ENCODE results near the gene ZNF423. TPM values are rescaled to one million over a fixed set of nuclear protein-coding genes. Genes with fewer than 3 reads are reported as not detected.

Gene ZNF423
- total RNA-seq, 4 donors from 2014 or later = 0.72 to 5.9 (median 1.1) TPM

DNA sequence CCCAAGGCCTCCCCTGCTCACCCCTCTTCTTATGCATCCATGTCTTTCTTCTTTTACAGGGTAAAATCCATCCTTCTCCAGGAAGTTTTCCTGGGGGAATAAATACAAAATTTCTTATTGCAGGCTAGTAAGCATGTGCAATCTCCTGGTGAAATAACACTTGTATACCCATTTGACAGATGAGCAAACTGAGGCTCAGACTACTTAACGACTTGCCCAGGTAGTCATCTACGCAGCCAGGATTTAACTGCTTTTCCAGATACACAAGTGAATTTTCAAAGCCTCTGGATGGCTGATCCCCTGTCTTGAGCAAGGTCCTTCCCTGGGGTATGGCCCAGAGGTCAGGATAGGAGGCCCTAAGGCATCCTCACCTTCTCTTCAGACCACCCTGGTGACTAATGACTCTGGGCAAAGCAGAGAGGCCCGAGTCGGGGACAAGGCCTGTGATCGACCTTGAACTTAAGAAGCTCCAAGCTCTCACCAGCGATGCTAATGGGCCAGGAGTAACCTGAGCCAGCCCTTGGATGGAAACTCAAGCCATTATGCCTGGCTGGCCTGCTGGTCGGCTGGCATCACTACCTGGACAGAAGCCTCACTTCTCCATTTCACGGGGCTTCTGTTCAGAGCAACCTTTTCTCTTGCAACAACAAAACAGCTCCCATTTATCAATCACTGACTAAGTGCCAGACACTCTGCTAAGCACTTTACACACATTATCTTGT is 33.1 kb downstream of the ZNF423 start:
- Histone ChIP-seq H3K27me3 (no peaks in the 10 kb centered on the region), H3K9me3 (no peaks in the 10 kb centered on the region), H3K4me1 (peaks cover 6 to 41% (median 11%) of the 10 kb centered on the region in 3 donors), H3K36me3 (no peaks in the 10 kb centered on the region), H3K27ac (no peak overlapping the region), H3K4me3 (no peak overlapping the region)
- DNase-seq = no peak
- 66% methylated on average over 5 to 7 of the region's 8 CpGs for WGBS, 2 donors
- TF ChIP-seq, protein P1, sequence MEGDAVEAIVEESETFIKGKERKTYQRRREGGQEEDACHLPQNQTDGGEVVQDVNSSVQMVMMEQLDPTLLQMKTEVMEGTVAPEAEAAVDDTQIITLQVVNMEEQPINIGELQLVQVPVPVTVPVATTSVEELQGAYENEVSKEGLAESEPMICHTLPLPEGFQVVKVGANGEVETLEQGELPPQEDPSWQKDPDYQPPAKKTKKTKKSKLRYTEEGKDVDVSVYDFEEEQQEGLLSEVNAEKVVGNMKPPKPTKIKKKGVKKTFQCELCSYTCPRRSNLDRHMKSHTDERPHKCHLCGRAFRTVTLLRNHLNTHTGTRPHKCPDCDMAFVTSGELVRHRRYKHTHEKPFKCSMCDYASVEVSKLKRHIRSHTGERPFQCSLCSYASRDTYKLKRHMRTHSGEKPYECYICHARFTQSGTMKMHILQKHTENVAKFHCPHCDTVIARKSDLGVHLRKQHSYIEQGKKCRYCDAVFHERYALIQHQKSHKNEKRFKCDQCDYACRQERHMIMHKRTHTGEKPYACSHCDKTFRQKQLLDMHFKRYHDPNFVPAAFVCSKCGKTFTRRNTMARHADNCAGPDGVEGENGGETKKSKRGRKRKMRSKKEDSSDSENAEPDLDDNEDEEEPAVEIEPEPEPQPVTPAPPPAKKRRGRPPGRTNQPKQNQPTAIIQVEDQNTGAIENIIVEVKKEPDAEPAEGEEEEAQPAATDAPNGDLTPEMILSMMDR (IDR thresholded peaks at IDR 0.05) = no peak
- no peak for TF ChIP-seq POLR2A (IDR thresholded peaks at IDR 0.05)
- intact Hi-C loops (cut with DNase I) = no loop called here

DNA sequence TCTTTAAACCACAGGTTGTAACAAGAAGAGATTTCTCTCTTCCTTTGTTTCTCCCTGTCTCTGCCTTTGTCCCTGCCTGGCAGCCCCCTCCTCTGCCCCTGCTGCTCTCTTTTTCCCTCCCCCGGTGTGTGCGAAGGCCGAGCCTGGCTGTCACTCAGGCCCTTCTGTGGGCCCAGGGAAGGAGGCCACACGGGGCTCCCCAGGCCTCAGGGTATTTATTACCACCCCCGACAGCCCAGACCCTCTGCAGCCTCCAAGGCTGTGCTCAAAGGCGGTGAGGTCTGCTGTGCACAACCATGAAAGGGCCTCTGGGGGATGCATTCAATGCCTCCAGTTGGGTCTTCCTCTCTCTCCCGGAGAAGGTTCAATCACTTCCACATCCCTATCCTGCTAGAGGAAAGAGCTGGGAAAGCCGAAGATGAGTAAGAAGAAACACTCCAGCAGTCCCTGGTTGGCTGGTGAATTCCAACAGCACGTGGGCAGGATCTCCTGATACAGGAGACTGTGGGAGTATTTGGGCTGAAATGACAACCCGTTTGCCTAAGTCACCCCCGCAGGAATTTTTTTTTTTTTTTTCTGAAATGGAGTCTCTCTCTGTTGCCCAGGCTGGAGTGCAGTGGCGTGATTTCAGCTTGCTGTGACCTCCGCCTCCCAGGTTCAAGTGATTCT is 34.2 kb downstream of the ZNF423 start:
- 82 to 88% methylated on average over 9 to 12 of the region's 13 CpGs for WGBS, 2 donors
- intact Hi-C loops (cut with DNase I) = no loop called here
- TF ChIP-seq, protein P1 (IDR thresholded peaks at IDR 0.05) = no peak
- TF ChIP-seq POLR2A (IDR thresholded peaks at IDR 0.05) = no peak
- no peaks in the 10 kb centered on the region for H3K9me3 ChIP-seq
- H3K4me3 ChIP-seq = no peak overlapping the region
- no peaks in the 10 kb centered on the region for H3K36me3 ChIP-seq
- DNase-seq = no peak
- no peak overlapping the region for H3K27ac ChIP-seq
- no peaks in the 10 kb centered on the region for H3K27me3 ChIP-seq
- H3K4me1 ChIP-seq = peaks cover 0 to 34% (median 4%) of the 10 kb centered on the region in 3 donors

GRCh38 chr16:49821156-49821555 is 34.8 kb downstream of the ZNF423 start:
- intact Hi-C loops (cut with DNase I) = no loop called here

DNA sequence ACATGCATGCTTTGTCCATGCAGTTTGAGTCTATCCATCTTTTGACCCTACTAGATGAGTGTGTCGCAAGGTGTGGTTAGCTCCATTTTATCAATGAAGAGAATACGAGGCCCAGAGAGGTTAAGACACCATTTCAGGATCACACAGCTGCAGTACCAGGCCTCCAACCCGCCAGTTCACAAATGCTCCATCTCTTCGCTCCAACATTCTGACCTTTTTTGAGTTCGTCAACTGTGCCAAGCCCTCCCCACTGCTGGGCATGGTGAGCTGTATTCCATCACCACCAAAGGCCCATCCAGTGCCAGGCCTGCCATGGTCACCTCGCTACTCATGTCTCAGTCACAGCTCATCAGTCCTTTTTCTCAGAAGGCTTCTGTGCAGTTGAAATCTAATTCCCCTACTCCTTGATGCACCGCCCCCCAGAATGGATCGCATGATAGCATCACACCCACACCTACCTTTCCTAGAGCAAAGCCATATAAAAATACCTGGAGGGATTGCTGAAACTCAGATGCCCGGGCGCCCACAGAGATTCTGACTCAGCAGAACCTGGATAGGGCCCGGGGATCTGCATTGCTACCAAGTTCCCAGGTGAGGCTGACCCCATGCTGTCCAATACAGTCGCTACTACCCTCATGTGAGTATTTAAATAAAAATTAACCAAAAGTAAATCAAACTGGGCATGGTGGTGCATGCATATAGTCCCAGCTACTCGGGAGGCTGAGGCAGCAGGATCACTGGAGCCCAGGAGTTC is 38.0 kb downstream of the ZNF423 start:
- intact Hi-C loops (cut with DNase I) = no loop called here
- H3K36me3 ChIP-seq = no peaks in the 10 kb centered on the region

More at GRCh38 chr16:49821156-49821555, 34.8 kb downstream of the ZNF423 start:
- no peak overlapping the region for H3K27ac ChIP-seq
- WGBS, 2 donors = 76 to 88% methylated on average over 9 of the region's 9 CpGs
- no peak for DNase-seq
- no peak overlapping the region for H3K4me3 ChIP-seq
- TF ChIP-seq, protein P1 (IDR thresholded peaks at IDR 0.05) = no peak
- no peak for TF ChIP-seq POLR2A (IDR thresholded peaks at IDR 0.05)
- peaks cover 0 to 29% (median 4%) of the 10 kb centered on the region in 3 donors for H3K4me1 ChIP-seq
- no peaks in the 10 kb centered on the region for H3K9me3 ChIP-seq
- H3K36me3 ChIP-seq = no peaks in the 10 kb centered on the region
- H3K27me3 ChIP-seq = no peaks in the 10 kb centered on the region

More for the DNA sequence above, 38.0 kb downstream of the ZNF423 start:
- no peak overlapping the region for H3K4me3 ChIP-seq
- H3K9me3 ChIP-seq = no peaks in the 10 kb centered on the region
- no peak for TF ChIP-seq POLR2A (IDR thresholded peaks at IDR 0.05)
- TF ChIP-seq, protein P1 (IDR thresholded peaks at IDR 0.05) = no peak
- no peaks in the 10 kb centered on the region for H3K27me3 ChIP-seq
- 83 to 85% methylated on average over 9 to 12 of the region's 13 CpGs for WGBS, 2 donors
- H3K4me1 ChIP-seq = peaks cover 0 to 5% (median 0%) of the 10 kb centered on the region in 3 donors
- DNase-seq = no peak
- H3K27ac ChIP-seq = no peak overlapping the region
